Chondrocyte (in vitro differentiated cells): ENCODE measurements around the gene GPRC5C. TPM values are rescaled to one million over a fixed set of nuclear protein-coding genes. Genes with fewer than 3 reads are reported as not detected.
A peak's percentile ranks its signal among the peaks of the same experiment; 100 is the strongest.

ENCODE experiments used
- DNase-seq: peaks from one replicate; pipeline ENCODE4 v3.0.0; 2021; ENCODE audit warnings: mixed read lengths, low spot score
- H3K27ac Mint-ChIP-seq: one replicate; pipeline ENCODE4 v1.8.0; 2021; ENCODE audit warnings: mild to moderate bottlenecking, moderate library complexity, mixed read lengths; ENCODE audit not compliant: unreplicated experiment
- H3K27me3 Mint-ChIP-seq: 2 replicates; pipeline ENCODE4 v1.8.0; 2021; ENCODE audit warnings: low read depth, mixed read lengths
- H3K36me3 Mint-ChIP-seq: 2 replicates; pipeline ENCODE4 v1.8.0; 2021; ENCODE audit warnings: low read depth, mixed read lengths
- H3K4me1 Mint-ChIP-seq: 2 replicates; pipeline ENCODE4 v1.8.0; 2021; ENCODE audit warnings: low read depth, mild to moderate bottlenecking, mixed read lengths
- H3K4me3 Mint-ChIP-seq: one replicate; pipeline ENCODE4 v1.8.0; 2021; ENCODE audit warnings: mild to moderate bottlenecking, moderate library complexity, mixed read lengths; ENCODE audit not compliant: unreplicated experiment
- H3K9me3 Mint-ChIP-seq: 2 replicates; pipeline ENCODE4 v1.8.0; 2021; ENCODE audit warnings: low read depth, mixed read lengths
- total RNA-seq: library from RNA; stranded (reverse); gene quantifications from 3 replicates; pipeline ENCODE4 v1.2.1, GENCODE V29; 2021
- TF ChIP-seq, protein P1 (sequence below): fragments of 200-600 bp; sonication (generic); IDR thresholded peaks from 2 replicates; pipeline ENCODE4 v1.5.0; 2021; ENCODE audit warnings: antibody characterized with exemption, mild to moderate bottlenecking, moderate library complexity

GPRC5C gene
- total RNA-seq, 1 donor from 2014 or later, result 47.8 TPM

DNA sequence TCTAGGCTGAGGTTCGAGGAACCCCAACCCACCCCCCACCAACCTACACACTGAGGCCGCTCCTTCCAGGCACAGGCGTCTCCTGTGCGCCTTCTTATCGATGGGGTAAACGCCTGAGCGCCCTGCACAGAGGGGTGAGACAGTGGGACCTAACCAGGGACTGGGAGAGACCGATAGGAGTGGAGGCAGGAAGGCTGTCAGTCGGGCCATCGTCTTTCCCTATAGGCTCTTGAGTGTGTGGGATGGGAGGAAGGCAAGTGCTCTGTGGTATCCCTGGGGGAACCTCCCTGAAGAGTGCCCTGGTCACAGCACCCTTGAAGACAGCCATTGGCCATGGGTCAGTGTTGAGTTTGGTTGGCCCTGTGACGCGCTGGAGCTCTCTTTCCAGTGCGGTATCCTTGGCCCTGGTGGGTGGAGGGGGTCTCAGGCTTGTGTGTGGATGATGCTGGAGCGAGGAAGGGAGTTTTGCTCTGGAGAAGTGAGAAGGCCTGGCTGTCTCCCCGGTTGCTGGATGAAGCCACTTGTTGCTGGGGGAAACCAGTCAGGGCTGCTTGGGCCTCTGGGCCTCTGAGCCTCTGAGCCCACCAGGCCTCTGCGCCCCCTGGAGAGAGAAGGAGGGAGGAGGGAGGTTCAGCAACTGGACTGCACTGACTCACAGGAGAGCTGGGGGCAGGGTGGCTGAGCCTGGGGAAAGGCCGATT lies 1.7 kb downstream of the GPRC5C start:
- no peak for DNase-seq
- H3K27ac Mint-ChIP-seq, result peak overlapping the region; percentile 86
- peaks cover 48% of the 10 kb centered on the region for H3K4me1 Mint-ChIP-seq
- TF ChIP-seq, protein P1, sequence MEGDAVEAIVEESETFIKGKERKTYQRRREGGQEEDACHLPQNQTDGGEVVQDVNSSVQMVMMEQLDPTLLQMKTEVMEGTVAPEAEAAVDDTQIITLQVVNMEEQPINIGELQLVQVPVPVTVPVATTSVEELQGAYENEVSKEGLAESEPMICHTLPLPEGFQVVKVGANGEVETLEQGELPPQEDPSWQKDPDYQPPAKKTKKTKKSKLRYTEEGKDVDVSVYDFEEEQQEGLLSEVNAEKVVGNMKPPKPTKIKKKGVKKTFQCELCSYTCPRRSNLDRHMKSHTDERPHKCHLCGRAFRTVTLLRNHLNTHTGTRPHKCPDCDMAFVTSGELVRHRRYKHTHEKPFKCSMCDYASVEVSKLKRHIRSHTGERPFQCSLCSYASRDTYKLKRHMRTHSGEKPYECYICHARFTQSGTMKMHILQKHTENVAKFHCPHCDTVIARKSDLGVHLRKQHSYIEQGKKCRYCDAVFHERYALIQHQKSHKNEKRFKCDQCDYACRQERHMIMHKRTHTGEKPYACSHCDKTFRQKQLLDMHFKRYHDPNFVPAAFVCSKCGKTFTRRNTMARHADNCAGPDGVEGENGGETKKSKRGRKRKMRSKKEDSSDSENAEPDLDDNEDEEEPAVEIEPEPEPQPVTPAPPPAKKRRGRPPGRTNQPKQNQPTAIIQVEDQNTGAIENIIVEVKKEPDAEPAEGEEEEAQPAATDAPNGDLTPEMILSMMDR, result peak; percentile 53
- peaks cover 2% of the 10 kb centered on the region for H3K36me3 Mint-ChIP-seq
- H3K4me3 Mint-ChIP-seq, result peak overlapping the region; percentile 75
- H3K27me3 Mint-ChIP-seq, result no peaks in the 10 kb centered on the region
- peaks cover 8% of the 10 kb centered on the region for H3K9me3 Mint-ChIP-seq

DNA sequence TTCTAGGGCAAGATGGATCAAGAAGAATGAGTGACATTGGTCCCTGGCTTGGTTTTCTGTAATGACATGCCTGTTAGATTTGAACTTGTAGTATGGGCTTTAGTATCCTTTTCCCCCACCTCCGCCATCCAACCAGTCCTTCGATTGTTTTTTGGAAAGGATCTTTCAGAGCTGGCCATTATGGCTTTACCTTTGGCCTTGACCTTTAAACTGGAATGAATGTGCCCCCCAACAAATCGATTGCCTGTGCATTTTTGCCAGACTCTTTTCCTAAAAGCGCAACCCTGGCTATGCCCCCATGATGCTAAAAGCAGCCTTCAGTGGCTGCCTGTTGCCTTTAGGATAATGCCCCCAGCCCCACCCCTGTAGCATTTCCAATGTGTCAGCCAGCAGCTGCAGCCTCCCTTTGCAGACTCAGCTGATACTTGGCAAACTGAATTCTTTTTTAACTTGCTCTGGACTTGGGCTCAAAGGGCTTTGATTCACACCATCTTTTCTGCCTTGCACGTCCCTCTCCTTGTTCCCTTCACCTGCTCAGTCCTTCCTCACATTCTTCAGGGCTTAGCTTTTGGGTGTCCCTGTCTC lies 4.0 kb downstream of the GPRC5C start:
- Mint-ChIP-seq H3K4me1 (peaks cover 38% of the 10 kb centered on the region), H3K4me3 (no peak overlapping the region), H3K27me3 (no peaks in the 10 kb centered on the region), H3K27ac (no peak overlapping the region), H3K9me3 (peaks cover 10% of the 10 kb centered on the region), H3K36me3 (peaks cover 10% of the 10 kb centered on the region)
- no peak for DNase-seq
- TF ChIP-seq, protein P1, result no peak

DNA sequence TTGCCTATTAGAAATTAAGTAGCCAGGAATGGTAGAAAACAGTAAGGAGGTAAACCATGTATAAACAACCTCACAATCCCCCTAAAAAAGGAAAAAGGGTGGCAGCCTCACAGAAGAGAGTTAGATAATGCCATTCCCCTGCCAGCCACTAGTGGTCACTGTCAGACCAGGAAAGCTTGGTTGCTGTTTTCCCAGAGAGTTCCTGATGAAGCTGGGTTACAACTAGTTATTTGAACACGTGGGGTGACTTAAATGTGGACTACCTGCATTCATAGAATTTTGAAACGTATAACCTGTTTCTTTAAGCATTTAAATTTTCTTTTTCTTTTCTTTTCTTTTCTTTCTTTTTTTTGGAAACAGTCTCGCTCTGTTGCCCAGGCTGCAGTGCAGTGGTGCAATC lies 5.8 kb downstream of the GPRC5C start:
- TF ChIP-seq, protein P1, result peak; percentile 76
- Mint-ChIP-seq H3K4me1 (peaks cover 35% of the 10 kb centered on the region), H3K27me3 (no peaks in the 10 kb centered on the region), H3K9me3 (peaks cover 10% of the 10 kb centered on the region), H3K36me3 (peaks cover 14% of the 10 kb centered on the region), H3K27ac (no peak overlapping the region), H3K4me3 (no peak overlapping the region)
- DNase-seq, result no peak

DNA sequence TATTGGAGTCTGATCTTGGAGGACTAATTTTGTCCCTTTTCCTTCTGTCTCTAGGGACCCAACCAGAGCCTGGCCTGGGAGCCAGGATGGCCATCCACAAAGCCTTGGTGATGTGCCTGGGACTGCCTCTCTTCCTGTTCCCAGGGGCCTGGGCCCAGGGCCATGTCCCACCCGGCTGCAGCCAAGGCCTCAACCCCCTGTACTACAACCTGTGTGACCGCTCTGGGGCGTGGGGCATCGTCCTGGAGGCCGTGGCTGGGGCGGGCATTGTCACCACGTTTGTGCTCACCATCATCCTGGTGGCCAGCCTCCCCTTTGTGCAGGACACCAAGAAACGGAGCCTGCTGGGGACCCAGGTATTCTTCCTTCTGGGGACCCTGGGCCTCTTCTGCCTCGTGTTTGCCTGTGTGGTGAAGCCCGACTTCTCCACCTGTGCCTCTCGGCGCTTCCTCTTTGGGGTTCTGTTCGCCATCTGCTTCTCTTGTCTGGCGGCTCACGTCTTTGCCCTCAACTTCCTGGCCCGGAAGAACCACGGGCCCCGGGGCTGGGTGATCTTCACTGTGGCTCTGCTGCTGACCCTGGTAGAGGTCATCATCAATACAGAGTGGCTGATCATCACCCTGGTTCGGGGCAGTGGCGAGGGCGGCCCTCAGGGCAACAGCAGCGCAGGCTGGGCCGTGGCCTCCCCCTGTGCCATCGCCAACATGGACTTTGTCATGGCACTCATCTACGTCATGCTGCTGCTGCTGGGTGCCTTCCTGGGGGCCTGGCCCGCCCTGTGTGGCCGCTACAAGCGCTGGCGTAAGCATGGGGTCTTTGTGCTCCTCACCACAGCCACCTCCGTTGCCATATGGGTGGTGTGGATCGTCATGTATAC lies 8.0 kb downstream of the GPRC5C start:
- H3K27ac Mint-ChIP-seq, result no peak overlapping the region
- H3K4me3 Mint-ChIP-seq, result no peak overlapping the region
- peaks cover 40% of the 10 kb centered on the region for H3K4me1 Mint-ChIP-seq
- H3K9me3 Mint-ChIP-seq, result peaks cover 10% of the 10 kb centered on the region
- H3K36me3 Mint-ChIP-seq, result peaks cover 14% of the 10 kb centered on the region
- TF ChIP-seq, protein P1, result no peak
- no peak for DNase-seq
- H3K27me3 Mint-ChIP-seq, result no peaks in the 10 kb centered on the region

DNA sequence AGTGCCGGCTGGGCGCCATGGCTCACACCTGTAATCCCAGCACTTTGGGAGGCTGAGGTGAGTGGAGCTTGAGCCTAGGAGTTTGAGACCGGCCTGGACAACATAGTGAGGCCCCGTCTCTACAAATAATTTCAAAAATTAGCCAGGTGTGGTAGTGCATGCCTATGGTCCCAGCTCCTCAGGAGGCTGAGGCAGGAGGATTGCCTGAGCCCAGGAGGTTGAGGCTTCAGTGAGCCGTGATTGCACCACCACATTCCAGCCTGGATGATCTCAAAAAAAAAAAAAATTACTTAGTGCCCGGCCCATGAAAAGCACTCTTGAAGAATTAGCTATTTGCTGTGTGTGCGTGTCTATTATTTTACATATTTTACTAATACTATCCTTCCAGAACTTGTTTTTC lies 9.6 kb downstream of the GPRC5C start:
- Mint-ChIP-seq H3K4me3 (no peak overlapping the region), H3K27me3 (no peaks in the 10 kb centered on the region), H3K4me1 (peaks cover 28% of the 10 kb centered on the region), H3K9me3 (peaks cover 10% of the 10 kb centered on the region), H3K36me3 (peaks cover 14% of the 10 kb centered on the region), H3K27ac (no peak overlapping the region)
- TF ChIP-seq, protein P1, result no peak
- DNase-seq, result no peak
